ENCODE data around the gene EBLN2. TPM values are rescaled to one million over a fixed set of nuclear protein-coding genes. Genes with fewer than 3 reads are reported as not detected.
A peak's percentile ranks its signal among the peaks of the same experiment; 100 is the strongest.

The EBLN2 gene
- total RNA-seq, 1 donor = 8.6 TPM

DNA sequence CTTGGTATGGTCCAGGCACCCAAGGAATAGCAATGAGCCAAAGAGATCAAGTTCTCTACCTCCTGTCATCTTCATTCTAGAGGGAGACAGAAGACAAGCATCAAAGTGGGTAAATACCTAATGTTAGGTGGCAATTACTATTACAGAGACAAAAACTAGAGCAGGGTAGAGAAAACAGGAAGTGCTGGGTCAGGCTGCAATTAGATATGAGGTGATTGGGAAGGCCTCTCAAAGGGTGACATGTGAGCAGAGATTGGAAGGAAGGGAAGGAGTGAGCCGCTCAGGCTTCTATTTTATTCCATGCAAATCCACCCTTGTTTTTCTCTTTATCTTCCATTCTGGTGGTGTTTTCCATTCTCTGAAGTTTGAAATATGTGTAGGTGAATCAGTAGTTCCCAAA, 37.4 kb downstream of the EBLN2 start:
- no peak overlapping the region for H3K4me3 ChIP-seq (ENCODE audit: low read depth, low read length)
- DNase-seq (ENCODE audit: low read depth) = no peak
- TF ChIP-seq, protein P1, sequence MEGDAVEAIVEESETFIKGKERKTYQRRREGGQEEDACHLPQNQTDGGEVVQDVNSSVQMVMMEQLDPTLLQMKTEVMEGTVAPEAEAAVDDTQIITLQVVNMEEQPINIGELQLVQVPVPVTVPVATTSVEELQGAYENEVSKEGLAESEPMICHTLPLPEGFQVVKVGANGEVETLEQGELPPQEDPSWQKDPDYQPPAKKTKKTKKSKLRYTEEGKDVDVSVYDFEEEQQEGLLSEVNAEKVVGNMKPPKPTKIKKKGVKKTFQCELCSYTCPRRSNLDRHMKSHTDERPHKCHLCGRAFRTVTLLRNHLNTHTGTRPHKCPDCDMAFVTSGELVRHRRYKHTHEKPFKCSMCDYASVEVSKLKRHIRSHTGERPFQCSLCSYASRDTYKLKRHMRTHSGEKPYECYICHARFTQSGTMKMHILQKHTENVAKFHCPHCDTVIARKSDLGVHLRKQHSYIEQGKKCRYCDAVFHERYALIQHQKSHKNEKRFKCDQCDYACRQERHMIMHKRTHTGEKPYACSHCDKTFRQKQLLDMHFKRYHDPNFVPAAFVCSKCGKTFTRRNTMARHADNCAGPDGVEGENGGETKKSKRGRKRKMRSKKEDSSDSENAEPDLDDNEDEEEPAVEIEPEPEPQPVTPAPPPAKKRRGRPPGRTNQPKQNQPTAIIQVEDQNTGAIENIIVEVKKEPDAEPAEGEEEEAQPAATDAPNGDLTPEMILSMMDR (IDR thresholded peaks at IDR 0.05; ENCODE audit: insufficient read depth, low read depth, low read length) = no peak

DNA sequence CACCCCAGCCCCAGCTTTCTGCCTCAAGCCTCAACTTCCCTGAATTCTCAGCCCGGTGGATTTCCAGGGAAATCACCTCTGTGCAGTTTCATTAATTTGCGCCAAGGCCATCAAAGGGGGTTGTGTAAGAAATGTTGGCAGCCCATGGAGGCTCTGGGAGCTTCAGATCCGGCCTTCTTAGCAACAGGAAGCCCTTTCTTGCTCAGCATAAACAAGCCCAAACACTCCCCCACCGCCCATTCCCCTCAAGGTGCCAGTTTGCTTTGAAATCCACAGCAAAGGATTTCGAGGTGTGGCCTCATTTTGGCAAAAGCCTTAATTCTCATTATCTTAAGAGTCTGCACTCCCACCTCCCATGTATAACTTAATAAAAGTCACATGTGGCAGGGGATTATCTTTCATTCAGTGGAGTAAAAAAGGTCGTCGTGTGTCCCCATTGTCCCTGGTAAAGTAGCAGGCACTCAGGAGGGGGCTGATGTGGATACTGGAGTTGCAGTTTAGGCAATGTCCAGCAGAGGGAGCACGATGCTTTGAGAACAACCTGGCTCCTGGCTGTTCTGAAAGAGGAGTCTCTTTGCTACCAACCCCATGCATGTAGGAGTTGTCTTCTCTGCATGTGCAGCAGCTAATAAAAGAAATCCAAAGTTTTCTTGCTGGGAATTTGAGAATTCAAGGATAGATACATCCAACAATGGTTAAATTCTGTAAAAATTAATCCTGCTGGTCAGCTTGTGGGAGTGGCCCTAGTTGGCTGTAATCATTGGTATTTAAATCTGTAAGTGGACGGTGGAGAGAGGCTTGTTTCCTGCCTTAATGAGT, 39.5 kb downstream of the EBLN2 start:
- no peak overlapping the region for H3K4me3 ChIP-seq (ENCODE audit: low read depth, low read length)
- TF ChIP-seq, protein P1 (IDR thresholded peaks at IDR 0.05; ENCODE audit: insufficient read depth, low read depth, low read length) = peak; percentile 93
- peak; percentile 72 for DNase-seq (ENCODE audit: low read depth)

DNA sequence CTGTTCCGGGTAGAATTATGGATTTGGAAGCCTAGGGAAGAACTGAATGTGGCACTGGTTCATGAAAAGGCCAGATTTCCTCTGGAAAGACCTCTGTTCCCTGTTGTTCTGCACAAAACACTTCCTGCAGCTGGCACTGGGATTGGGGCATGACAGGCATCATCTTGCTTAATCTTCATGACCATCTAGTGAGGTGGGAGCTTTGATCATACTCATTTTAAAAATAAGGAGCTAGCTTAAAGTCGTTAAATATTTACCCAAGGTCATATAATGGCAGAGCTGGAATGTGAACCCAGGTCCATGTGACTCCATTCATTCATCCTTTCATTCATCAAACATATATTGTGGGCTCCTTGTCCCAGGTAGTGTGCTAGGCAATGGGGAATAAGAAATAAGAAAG, 40.4 kb downstream of the EBLN2 start:
- TF ChIP-seq, protein P1 (IDR thresholded peaks at IDR 0.05; ENCODE audit: insufficient read depth, low read depth, low read length) = no peak
- DNase-seq (ENCODE audit: low read depth) = no peak

DNA sequence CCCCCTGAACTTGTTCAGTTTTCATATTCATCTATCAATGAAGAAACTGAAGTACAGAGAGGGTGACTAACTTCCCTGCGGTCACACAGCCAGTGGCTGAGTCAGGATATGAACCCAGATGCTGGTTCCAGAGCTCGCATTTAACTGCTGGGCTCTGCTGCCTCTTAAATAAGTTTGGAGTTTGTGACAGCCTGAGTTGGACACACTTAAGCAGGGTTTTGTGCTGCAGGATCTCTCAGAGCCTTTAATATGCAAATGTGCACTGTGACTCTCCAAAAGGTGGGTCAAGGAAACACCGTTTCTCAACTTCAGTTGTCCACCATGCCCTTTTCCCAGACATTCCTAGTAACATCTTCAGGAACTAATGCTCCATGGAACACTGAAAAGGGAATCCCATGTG, 45.8 kb downstream of the EBLN2 start:
- TF ChIP-seq, protein P1 (IDR thresholded peaks at IDR 0.05; ENCODE audit: insufficient read depth, low read depth, low read length) = no peak
- DNase-seq (ENCODE audit: low read depth) = no peak

More for the DNA sequence above, 40.4 kb downstream of the EBLN2 start:
- no peak overlapping the region for H3K4me3 ChIP-seq (ENCODE audit: low read depth, low read length)

DNA sequence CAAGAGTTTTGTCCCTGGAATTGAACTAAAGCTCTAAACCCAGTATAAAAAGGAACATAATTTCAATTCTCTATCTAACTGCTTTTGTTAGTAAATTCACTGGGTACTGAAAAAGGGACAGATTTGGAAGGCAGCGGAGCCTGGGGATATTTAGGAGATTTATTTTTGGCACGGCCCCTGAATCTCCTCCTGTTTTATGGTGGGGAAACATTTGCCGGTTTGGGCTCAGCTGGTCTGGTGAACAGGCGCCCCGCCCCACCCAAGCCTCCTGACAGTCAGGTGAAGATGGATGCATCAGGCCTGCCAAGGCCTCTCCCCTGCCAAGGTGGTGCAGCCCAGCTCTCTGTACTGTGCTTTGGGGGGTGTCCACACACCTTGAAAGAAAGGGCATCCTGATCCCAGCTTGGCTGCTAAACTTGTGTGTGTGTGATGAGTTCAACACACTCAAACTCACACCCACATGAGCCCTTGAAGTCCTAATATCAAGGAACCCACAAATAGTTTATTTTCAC, 46.3 kb downstream of the EBLN2 start:
- no peak overlapping the region for H3K4me3 ChIP-seq (ENCODE audit: low read depth, low read length)
- no peak for DNase-seq (ENCODE audit: low read depth)
- TF ChIP-seq, protein P1 (IDR thresholded peaks at IDR 0.05; ENCODE audit: insufficient read depth, low read depth, low read length) = no peak

More for the DNA sequence above, 45.8 kb downstream of the EBLN2 start:
- no peak overlapping the region for H3K4me3 ChIP-seq (ENCODE audit: low read depth, low read length)

DNA sequence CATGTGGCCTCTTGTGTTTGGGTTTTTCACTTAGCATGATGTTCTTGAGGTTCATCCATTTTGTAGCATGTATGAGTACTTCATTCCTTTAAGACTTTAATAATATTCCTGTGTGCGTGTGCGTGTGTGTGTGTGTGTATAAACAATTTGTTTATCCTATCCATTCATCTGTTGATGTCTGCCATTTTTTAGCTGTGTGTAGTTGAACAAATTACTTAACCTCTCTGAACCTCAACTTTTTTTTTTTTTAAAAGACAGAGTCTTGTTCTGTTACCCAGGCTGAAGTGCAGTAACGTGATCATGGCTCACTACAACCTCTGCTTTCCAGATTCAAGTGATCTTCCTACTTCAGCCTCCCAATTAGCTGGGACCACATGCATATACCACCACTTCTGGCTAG, 47.3 kb downstream of the EBLN2 start:
- no peak for DNase-seq (ENCODE audit: low read depth)
- H3K4me3 ChIP-seq (ENCODE audit: low read depth, low read length) = no peak overlapping the region
- TF ChIP-seq, protein P1 (IDR thresholded peaks at IDR 0.05; ENCODE audit: insufficient read depth, low read depth, low read length) = no peak

All from fibroblast of villous mesenchyme (primary cell).